ENCODE results near the gene DNM2.
"Not testable (repeated sequence)": the region's sequence is repeated elsewhere in the genome, so short reads cannot be mapped to it uniquely, and the experiment has no call there.

The DNM2 gene

DNA sequence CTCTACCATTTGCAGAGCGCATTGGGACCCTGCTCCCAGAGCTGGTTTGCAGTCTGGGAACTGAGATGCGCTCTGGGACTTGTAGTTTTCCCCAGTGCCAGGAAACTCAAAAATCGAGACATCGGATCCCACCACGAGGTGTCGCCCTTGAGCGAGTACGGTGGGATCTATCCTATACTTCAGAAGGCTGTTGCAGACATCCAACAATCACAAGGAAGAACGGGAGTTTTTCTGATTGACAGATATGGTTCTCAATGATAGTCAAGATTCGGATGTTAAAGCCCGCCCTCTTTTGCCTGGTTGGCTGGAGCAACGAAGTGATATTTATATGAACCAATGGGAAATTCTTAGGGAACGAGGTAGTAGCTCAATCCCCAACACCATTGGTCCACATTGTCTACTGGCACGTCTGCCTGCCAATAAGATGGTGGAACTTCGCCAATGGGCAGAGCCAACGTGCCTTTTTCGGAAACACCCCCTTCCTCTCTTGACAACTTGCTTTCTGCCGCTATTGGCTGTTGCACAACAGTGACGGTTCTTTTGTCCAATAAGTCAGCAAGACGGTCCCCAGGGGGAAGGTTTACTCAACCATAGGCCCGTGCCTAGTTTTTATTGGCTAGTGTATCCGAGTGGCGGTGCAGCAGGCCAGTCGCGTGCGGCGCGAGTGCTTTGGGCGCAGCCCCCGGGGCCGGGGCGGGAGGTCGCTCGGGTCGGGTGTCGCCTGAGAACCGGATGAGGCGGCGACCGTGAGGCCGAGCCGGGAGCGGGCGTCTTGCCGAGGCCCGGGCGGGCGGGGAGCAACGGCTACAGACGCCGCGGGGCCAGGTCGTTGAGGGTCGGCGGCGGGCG is at the start of gene DNM2:
DNM2 (plus strand) TSS at position 724 of the 849 bp plus-strand sequence. CDS start 164 bp downstream, outside the sequence.
- in situ Hi-C loops (cut with MboI; ENCODE audit: low sequenced_read_pairs), result no loop called here

DNA sequence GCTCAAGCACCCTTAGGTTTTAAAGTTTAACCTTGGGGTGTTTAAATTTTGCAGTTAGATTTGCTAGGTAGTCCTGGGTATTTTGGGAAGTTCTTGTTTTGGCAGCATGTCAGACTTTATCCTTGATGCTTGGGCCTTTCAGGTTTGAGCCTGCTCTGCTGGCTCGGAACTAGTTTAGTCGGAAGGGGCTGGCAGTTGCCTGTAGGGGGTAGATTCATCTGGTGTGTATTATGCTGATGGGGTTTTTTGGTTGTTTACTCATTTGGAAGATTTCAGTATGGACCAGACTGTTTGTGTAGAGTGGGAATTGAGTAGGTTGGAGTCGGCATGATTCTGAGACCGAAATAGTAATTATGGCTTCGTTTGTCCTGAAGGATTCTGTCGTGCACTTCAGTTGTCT is 48.6 kb upstream of the DNM2 start:
- in situ Hi-C loops (cut with MboI; ENCODE audit: low sequenced_read_pairs), result no loop called here

DNA sequence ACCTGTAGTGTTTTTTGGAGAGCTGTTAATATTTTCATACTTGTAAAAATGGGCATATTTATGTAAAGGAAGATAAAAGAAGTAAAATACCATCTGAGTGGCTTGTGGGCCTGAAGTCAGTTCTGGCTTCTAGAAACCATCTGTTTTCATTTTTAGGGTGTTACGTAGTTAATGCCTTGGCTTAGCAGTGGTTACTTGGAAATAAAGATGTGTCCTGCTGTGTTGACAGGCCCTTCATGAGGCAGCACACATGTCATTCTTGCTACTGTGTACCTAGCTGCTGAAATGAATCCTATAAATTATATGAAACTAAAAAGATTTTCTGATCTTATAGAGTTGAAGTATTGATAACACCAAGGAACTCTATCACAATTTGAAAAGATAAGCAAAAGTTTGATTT is 47.7 kb upstream of the DNM2 start:
- in situ Hi-C loops (cut with MboI; ENCODE audit: low sequenced_read_pairs), result no loop called here

DNA sequence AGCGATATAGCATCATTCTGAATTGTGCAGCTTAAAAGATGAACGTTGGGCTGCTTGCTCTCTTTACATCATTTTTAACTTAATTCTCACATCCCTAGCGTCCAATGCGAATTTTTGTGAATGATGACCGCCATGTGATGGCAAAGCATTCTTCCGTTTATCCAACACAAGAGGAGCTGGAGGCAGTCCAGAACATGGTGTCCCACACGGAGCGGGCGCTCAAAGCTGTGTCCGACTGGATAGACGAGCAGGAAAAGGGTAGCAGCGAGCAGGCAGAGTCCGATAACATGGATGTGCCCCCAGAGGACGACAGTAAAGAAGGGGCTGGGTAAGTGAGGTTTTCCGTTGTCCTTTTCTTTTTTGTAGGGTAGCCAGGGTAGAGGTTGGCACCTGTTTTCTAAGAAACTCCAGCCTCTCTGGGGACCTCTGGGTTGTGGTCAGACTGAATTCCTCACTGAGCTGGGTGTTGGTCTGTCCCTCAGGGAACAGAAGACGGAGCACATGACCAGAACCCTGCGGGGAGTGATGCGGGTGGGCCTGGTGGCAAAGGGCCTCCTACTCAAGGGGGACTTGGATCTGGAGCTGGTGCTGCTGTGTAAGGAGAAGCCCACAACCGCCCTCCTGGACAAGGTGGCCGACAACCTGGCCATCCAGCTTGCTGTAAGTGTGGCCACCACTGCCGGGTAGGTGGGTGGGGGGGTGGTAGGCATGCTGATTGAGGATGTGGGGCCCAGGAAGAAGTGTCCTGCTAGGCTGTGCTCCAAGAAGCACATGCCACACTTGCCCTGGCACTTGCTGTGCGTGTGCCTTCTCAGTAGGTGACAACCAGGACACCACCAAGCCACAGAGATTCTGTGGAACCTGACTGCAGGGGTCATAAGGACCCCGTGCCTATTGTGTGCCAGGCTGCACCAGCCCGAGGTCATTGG is 46.7 kb upstream of the DNM2 start:
- in situ Hi-C loops (cut with MboI; ENCODE audit: low sequenced_read_pairs), result no loop called here

DNA sequence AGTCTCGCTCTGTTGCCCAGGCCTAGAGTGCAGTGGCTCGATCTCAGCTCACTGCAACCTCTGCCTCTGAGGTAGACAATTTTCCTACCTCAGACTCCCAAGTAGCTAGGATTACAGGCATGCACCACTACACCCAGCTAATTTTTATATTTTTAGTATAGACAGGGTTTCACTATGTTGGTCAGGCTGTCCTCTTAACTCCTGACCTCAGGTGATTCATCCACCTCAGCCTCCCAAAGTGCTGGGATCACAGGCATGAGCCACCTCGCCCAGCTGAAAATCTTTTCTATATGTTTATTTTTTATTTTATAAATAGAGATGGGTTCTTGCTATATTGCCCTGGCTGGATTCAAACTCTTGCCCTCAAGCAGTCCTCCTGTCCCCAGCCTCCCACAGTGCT is 46.0 kb upstream of the DNM2 start:
- in situ Hi-C loops (cut with MboI; ENCODE audit: low sequenced_read_pairs), result not testable (repeated sequence)

DNA sequence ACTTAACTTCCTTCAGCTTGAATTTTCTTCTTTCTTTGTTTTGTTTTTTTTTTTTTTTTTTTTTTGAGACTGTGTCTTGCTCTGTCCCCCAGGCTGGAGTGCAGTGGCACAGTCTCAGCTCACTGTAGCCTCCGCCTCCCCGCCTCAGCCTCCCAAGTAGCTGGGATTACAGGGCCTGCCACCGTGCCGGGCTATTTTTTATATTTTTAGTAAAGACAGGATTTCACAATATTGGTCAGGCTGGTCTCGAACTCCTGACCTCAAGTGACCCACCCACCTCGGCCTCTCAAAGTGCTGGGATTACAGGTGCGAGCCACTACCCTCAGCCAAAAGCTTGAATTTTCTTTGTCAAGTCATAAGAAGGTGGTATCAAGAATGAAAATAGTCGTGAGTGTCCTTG is 42.7 kb upstream of the DNM2 start:
- in situ Hi-C loops (cut with MboI; ENCODE audit: low sequenced_read_pairs), result not testable (repeated sequence)

DNA sequence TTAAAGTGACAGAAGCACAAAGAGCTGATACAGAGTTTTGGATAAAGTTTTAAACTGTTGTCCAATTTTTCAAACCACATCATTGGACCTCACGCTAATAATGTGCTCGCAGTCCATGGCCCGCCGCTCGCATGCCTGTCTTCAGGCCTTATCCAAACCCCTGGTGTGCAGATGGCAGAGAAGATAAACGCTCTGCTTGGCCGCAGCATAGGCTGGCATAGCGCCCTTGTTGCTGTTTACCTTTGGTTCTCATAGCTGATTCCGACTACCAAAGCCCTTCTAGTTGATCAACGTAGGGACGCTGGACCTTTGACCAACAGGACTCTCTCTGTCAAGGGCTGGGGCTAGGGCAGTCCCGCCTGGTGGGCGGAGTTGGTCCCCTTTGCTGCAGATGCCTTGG is 40.1 kb upstream of the DNM2 start:
- in situ Hi-C loops (cut with MboI; ENCODE audit: low sequenced_read_pairs), result no loop called here

DNA sequence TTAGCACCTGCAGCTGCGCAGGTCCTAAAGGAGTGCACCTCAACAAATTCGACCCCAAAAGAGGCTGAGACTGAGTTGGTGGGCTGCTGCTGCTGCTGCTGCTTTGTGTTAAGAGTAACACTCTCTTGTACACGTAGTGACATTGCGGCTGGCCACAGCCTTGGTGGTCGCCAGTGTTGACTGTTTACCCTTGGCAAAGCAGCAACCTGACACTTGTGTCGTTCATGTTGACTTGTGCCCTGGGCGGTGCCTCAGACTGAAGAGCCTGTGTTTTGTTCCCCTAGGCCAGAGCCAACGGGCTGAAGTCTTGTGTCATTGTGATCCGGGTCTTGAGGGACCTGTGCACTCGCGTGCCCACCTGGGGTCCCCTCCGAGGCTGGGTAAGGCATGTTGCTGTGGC is 39.1 kb upstream of the DNM2 start:
- in situ Hi-C loops (cut with MboI; ENCODE audit: low sequenced_read_pairs), result no loop called here

DNA sequence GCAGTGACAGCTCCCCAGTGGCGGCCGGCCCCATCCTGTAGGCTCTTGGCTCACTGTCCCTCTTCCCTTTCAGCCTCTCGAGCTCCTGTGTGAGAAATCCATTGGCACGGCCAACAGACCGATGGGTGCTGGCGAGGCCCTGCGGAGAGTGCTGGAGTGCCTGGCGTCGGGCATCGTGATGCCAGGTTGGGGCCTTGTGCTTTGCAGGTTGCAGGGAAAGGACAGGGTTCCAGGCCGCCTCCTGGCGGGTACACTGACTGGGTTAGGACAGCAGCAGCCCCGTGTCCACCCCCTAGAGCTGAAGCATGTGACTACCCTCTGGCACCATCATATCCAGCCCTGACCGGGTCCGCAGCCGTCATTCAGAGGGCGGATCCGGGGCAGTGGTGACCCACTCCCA is 38.1 kb upstream of the DNM2 start:
- in situ Hi-C loops (cut with MboI; ENCODE audit: low sequenced_read_pairs), result no loop called here

DNA sequence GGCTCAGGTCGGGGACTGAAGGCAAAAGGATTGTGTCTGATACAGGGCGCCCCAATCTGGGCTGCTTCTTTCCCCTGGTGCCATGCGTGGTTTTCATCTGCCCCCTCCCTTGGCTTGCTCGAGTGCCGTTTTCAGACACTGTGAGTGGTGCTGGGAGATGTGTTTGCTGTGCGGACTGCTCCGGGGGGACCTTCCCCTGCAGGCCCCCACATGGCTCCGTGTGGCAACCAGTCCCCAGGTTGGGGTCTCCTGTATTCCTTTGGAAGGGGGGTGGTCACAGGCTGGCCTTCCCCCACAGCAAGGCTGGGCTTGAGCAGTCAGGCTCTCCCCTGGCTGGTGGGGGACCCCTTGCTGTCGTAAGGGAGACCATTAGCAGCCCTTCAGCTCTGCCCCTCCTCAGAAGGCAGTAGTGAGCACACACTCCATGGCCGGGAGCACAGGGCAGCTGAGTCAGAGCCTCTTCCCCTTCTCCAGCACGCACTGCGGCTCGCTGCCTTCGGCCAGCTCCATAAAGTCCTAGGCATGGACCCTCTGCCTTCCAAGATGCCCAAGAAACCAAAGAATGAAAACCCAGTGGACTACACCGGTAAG is 37.2 kb upstream of the DNM2 start:
- in situ Hi-C loops (cut with MboI; ENCODE audit: low sequenced_read_pairs), result no loop called here

DNA sequence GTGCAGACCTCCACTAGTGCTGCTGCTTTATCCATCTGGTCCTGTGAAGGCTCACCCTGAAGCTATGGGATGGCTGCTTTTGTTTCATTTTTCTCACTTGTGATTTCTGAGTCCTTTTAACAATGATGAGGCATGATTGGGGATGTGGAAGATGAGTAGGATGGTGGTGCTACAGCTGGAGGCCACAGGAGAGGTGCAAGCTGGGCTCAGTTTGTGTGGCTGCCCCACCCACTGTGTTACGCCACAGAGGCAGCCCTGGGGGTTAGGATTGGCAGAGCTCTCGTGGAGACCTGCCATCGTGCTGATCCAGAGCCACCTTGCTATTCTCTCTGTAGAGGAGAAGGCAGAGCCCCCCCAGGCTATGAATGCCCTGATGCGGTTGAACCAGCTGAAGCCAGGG is 36.2 kb upstream of the DNM2 start:
- in situ Hi-C loops (cut with MboI; ENCODE audit: low sequenced_read_pairs), result no loop called here

DNA sequence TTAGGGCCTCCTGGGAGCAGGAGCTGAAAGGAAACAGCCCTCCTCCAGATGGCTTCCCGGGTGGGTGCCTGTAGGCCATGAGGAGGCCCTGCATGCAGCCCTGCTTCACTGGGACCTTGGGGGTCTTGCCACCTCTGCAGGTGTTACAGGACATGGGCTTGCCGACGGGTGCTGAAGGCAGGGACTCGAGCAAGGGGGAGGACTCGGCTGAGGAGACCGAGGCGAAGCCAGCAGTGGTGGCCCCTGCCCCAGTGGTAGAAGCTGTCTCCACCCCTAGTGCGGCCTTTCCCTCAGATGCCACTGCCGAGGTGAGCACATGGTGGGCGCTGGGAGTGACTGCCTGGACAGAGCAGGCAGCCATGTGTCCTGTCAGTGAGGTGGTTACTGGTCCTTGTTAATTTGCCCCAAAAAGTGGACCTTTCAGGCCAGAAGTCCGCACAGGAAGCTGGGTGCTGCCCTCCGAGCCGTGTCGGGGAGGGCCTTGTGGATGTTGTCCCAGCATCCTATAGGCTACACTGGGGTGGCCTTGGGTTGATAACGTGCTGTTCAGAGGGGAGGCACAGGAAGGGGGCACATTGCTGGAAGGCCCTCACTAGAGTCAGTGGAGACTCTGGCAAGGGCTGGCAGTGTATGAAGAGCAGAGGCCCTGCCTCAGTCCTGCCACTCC is 35.3 kb upstream of the DNM2 start:
- in situ Hi-C loops (cut with MboI; ENCODE audit: low sequenced_read_pairs), result no loop called here

DNA sequence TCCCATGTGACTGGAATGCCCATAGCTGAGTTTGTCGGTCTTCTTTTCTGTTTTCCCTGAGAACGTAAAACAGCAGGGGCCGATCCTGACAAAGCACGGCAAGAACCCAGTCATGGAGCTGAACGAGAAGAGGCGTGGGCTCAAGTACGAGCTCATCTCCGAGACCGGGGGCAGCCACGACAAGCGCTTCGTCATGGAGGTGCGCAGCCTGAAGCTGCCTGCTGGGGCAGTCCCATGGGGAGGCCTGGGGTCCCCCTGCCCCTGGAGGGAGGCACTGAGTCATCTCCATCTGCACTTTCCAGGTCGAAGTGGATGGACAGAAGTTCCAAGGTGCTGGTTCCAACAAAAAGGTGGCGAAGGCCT is 34.8 kb upstream of the DNM2 start:
- in situ Hi-C loops (cut with MboI; ENCODE audit: low sequenced_read_pairs), result no loop called here

DNA sequence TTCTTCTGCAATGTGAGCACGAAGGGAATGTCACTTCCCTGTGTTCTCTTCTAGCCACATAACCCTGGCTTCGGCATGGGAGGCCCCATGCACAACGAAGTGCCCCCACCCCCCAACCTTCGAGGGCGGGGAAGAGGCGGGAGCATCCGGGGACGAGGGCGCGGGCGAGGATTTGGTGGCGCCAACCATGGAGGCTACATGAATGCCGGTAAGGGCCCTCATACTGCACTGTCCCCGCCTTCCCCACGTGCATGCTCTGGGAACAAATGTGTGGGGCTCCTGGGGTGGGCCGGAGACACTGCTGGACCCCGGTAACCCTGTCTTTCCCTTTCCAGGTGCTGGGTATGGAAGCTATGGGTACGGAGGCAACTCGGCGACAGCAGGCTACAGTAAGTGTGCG is 34.3 kb upstream of the DNM2 start:
- in situ Hi-C loops (cut with MboI; ENCODE audit: low sequenced_read_pairs), result no loop called here

DNA sequence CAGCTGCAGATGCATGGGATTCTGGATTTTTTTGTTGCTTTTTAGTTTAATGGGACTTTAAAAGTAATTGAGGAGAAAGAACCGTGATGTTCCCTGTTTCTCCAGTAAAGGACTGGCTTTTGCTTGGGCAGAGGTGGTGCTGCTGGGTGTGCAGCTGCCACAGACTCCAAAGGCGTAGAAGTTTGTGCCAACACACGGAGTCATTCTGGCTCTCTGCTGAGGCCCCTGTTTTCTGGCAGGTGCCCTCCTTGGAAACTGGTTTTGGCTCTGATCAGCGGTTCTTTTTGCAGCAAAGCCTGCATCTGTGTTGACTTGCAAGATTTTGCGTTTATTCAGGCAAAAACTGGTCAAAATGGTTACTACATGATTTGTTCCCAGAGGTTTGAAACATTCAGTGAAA is 32.7 kb upstream of the DNM2 start:
- in situ Hi-C loops (cut with MboI; ENCODE audit: low sequenced_read_pairs), result no loop called here

DNA sequence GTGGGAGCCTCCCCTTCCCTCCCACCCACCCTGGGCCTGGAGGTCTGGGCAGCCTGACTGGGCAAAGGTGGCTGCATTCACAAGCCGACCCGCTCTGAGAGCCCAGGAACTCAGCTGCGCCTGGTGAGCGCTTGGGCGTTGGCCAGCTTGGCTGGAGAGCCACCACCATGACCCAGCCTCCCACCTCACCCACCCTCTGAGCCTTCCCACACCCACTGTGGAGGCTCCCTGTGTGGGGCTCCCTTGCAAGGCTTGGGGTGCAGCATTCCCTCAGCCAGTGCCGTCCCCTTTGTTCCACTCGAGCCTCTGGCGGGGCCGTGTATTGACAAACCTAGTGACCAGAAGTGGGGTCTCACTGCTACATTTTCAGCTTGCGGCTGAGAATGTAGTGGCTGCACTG is 31.7 kb upstream of the DNM2 start:
- in situ Hi-C loops (cut with MboI; ENCODE audit: low sequenced_read_pairs), result no loop called here

DNA sequence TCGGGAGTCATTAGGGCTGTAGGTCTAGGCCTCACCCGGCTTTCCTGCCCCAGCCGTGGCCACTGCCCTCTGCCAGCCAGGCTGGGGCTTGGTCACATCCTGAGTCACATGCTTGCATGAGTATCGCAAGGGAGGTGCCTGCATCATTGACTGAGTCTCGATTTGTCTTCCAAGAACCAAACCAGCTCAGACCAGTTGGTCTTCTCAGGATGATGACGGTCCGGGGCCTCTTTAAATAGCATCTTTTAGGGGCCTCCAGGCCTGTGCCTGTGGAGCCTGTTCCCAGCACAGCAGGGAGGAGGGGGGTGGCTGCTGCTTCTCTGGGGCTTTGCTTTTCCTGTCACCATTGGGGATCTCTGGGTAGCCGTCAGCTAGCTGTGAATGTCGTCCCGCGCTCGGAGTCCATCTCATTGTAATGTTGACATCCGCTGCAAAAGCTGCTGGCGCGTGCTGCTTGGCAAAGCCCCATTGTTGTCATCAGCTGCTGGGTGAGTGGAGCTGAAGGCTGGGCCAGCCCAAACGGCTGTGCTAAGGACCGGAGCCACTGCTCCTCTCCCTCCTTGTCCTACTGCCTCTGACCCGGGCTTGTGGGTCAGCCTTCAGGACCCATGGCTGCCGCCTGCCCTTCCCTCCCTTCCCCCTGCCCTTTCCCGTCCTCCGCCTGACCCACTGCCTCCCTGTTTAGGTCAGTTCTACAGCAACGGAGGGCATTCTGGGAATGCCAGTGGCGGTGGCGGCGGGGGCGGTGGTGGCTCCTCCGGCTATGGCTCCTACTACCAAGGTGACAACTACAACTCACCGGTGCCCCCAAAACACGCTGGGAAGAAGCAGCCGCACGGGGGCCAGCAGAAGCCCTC is 31.0 kb upstream of the DNM2 start:
- in situ Hi-C loops (cut with MboI; ENCODE audit: low sequenced_read_pairs), result no loop called here

DNA sequence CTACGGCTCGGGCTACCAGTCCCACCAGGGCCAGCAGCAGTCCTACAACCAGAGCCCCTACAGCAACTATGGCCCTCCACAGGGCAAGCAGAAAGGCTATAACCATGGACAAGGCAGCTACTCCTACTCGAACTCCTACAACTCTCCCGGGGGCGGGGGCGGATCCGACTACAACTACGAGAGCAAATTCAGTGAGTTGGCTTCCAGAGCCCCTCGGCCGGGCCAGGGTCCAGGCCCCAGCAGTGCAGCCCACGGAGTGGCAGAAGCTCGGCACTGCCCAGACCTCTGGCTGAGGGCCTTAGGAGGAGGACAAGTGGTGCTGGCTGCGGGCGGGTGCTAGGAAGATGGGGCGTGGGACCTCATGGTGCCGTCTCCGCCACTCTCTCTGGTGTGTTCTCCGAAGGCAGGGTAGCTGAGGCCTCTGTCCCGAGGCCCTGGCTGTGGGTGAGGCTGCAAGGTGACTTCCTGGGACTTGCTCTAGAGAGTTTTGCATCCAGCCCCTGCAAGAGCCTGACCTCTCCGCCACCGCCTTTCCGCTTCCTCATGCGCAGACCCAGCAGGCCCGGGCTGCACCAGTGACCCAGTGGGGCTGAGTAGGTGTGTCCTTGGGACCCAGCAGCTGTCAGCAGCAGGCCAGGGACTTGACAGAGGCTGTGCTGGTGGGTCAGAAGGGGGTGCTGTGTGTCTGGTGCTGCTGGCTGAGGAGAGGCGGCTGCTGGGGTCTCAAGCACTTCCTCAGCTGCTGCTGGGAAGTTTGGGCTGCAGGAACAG is 30.2 kb upstream of the DNM2 start:
- in situ Hi-C loops (cut with MboI; ENCODE audit: low sequenced_read_pairs), result no loop called here

DNA sequence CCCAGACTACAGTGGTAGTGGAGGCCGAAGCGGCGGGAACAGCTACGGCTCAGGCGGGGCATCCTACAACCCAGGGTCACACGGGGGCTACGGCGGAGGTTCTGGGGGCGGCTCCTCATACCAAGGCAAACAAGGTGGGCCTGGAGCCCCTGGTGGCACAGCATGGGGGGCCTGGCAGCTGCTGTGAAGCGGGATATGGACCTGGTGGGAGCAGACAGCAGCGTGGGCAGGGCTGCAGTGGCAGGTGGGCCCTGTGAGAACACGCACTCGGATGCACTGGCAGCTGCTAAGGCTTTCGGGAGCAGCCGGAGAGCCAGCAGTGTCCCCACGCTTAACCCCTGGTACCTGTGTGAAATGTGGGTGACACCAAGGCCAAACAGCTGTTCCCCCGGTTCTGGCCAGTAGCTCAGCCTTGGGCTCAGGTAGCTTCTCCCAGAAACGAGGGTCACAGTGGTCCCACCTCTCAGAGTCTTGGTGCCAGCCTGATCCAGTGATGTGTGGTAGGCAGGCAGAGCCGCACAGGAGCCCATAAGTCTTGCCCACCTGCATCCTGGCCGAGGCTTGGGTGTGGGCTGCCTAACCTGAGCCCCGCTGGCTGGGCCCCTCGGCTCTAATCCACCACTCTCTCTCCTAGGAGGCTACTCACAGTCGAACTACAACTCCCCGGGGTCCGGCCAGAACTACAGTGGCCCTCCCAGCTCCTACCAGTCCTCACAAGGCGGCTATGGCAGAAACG is 29.2 kb upstream of the DNM2 start:
- in situ Hi-C loops (cut with MboI; ENCODE audit: low sequenced_read_pairs), result no loop called here

All from HL-60/S4 treated with phorbol 12-myristate 13-acetate at 8.2 ng/mL for 4 days and 3 days (cell line).